GM23338 (cell line): Measurements from ENCODE around the gene JAZF1.

Experiments
- CTCF ChIP-seq, 2 experiments: fragments of 200-600 bp in 1 of 2; sonication (generic) in 1 of 2; conservative IDR thresholded peaks; 2 replicates each; pipeline versions ENCODE4 v1.5.1 to v1.6.1; 2016 to 2017; ENCODE audit warnings: antibody characterized with exemption in 2 of 2, low read depth in 2 of 2, mild to moderate bottlenecking in 2 of 2, moderate library complexity in 1 of 2
- EZH2 ChIP-seq: fragments of 200-600 bp; sonication (generic); IDR thresholded peaks from one replicate; pipeline ENCODE4 v1.8.0; 2017; ENCODE audit warnings: antibody characterized with exemption, mild to moderate bottlenecking, low read depth; ENCODE audit not compliant: unreplicated experiment

- no peak for TF ChIP-seq CTCF (conservative IDR thresholded peaks at IDR 0.05; ENCODE audit: low read depth in 2 of 2)
- TF ChIP-seq EZH2 = no peak
These were observed 271.9 kb downstream of the JAZF1 start for GRCh38 chr7:27908534-27909165.
